ENCODE results near the gene STK11IP.
"Not testable (repeated sequence)": the region's sequence is repeated elsewhere in the genome, so short reads cannot be mapped to it uniquely, and the experiment has no call there.

Gene STK11IP

GRCh38 chr2:219634951-219635751 is 37.5 kb downstream of the STK11IP start:
- DNase-seq = no peak

- no peak for DNase-seq
Observed at GRCh38 chr2:219636144-219636915, 38.7 kb downstream of the STK11IP start.

DNA sequence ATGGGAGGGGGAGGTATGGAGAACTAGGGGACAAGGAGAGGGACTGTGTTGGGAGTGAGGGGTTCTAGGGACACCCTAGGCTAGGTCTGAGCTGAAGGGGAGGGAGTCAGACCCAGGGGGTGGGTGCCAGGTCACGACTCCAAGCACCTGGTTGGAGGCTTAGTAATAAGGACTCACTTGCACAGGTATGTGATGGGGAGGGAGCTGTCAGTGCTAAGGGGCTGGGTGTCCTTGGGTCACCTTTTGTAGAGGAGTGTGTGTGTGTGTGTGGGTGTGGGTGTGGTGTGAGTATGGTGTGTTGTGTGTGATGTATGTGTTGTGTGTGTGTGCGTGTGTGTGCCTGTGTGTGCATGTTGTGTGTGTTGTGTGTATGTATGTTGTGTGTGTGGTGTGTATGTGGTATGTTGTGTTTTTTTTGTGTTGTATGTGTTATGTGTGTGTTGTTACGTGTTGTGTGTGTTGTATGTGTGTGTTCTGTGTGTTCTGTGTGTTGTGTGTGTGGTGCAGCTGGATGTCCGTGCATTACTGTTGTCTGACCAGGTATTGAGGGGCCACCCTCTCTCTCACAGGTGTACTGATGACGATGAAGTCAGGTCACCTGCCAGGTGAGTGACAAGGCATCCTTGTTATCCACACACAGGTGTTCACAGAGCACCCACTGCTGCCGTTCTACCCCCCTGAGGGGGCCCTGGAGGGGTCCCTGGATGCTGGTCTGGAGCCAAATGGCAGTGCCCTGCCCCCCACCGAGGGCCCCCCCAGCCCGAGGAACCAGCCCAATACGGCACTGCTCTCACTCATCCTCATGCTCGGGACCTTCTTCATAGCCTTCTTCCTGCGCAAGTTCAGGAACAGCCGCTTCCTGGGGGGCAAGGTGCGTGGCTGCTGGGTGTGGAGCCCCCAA is 39.5 kb downstream of the STK11IP start:
- no peak for DNase-seq

DNA sequence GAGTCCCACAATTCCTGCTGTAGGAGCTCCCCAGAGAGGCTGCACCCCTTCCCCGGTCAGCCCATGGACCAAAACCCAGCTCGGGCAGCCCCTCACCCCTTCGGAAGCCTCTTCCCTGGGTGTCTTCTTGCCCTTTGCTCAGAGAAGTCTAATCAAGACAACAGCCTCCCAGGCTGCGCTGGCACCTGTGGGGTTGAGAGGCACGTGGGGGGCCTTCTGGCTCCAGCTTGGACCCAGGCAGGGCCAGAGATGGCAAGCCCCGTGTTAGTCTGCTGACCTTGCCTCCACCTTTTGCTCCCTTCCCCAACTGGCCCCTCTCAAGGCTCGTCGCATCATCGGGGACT is 40.2 kb downstream of the STK11IP start:
- DNase-seq = no peak

DNA sequence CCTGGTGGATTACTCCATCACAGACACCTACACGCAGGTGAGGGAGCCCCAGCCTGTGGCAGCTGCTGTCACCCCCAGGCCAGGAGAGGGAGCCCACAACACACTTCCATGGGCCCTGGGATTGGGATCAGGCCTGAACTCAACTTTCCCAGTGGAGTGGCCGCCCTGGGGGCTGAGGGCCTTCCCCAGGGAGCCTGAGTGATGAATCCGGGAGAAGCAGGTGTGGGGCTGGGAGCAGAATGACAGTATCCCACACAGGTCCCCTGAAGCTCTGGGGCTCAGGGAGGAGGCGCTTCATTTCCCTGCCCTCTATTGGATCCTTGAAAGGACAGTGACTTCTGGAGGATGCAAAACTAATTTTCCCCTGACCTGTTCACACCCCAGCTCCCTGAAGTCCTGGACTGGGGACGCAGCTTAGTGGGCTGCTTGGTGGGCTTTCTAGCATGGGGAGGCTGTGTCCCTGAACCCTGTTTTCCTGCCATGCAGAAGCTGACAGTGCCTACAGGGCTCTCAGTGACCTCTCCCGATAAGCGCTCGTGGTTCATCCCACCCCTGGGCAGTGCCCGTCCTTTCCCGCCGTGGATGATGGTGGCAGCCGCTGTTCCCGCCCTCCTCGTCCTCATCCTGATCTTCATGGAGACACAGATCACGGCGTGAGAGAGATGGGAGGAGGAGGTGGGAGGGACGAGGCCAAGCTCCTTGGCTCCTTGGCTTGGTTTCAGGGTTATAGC is 40.7 kb downstream of the STK11IP start:
- no peak for DNase-seq

DNA sequence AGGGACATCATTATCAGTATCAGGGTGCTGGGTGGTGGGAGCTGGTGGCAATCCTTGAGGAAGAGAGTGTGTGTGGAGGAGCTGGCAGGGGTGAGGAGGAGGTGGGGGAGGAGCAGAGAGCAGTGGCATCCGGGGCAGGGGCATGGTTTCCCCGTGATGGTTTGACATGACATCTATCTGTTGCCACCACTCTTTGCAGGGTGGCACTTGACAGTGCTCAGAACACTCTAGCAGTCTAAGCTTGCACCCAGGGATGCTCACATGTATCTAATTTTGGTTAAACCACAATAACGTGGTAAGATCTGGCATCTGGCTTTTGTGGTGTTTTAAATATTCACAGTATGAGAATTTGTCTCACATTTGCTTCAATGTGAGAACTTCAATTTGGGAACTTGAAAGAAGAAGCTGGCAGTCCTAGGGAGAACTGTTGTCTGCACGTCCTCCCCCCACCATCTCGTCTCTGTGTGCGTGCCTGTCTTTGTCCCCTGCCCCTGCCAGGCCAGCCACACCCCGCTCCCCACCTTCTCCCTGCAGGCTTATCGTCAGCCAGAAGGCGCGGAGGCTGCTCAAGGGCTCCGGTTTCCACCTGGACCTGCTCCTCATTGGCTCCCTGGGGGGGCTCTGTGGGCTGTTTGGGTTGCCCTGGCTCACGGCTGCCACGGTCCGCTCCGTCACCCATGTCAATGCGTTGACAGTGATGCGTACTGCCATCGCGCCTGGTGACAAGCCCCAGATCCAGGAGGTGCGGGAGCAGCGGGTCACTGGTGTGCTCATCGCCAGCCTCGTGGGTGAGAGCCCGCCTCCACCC is 41.5 kb downstream of the STK11IP start:
- no peak for DNase-seq

GRCh38 chr2:219641390-219642068 is 43.9 kb downstream of the STK11IP start:
- no peak for DNase-seq

DNA sequence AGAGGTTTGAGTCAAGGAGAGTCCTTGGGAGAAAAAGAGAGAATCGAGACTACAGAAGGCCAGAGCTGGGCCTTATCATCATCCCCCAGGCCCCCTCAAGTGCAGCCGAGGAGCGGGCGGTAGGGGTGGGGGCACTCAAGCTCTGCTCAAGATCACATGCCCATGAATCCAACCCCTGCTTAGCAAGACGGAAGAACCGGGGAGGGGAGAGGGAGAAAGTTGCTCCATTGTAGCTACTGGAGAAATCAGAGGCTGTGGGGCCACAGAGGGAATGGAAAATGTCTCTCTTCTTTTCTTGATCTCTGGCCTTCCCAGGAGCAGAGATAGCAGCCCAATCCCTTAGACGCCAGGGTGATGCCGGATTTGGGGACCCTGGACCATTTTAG is 44.4 kb downstream of the STK11IP start:
- no peak for DNase-seq

DNA sequence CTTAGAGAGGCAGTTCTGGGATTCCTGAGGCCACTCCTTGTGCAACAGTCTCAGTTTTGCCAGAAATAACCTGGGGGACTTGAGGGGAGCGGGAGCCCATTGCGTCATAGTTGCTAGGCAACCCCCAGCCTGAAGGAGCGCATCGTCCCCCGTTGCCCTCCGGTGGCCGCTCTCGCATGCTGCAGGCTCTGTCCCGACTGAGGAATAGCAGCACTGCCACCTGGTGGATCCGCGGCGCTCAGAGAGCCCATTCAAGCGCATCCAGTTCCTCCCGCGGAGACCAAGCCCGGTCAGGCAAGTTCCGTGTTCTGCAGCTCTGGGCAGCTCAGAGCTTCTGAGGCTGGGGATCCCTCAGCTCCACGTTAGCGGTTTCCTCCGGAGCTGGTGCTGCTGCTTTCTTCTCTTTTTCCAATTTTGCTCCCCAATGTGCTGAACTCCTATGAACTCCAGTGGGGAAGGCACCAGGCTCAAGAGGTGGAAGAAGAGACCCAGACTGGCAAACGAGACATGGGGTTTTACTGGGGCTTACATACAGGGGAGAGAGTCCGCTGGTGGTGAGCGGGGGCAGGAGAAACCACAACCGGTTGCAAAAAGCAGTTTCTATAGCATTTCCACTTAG is 44.9 kb downstream of the STK11IP start:
- peak; percentile 88 for DNase-seq

- DNase-seq = no peak
Observed at GRCh38 chr2:219643084-219643473, 45.4 kb downstream of the STK11IP start.

GRCh38 chr2:219643788-219644398 is 46.2 kb downstream of the STK11IP start:
- DNase-seq = no peak

DNA sequence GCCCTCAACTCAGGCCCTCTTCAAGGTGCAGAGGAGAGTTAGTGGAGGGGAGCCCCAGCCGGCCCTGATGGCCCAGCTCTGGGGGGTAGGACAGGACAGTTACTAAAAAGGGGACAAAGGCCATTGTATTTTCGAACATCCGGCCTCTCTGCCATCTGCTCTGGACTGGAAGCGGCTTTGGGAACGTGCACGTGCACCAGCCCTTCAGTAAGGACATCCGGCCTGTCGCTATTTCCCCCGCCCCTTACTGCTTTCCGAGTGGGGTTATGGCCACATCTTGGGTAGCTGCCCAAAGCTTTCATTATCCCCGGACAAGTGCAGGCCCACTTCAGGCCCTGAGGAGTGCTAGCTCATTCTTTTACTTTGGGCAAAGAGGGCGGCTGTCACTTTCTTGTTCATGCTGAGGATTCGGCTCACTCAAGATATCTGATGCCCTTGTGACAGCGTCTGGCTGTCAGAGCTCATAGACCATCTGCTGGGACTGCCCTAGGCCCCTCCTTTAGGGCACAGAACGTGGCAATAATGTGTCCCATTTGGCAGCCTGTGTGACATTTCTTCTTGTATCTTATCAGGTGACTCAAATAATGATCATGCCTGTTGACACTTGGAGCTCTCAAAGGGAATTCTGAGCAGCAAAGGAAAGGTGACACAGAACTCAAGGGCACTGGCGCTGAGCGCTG is 47.3 kb downstream of the STK11IP start:
- DNase-seq = no peak

- no peak for DNase-seq
Observed at GRCh38 chr2:219645631-219646527, 48.2 kb downstream of the STK11IP start.

GRCh38 chr2:219648176-219648575 is 50.5 kb downstream of the STK11IP start:
- no peak for DNase-seq

- no peak for DNase-seq
Observed at GRCh38 chr2:219648963-219649362, 51.3 kb downstream of the STK11IP start.

- no peak for DNase-seq
Observed at GRCh38 chr2:219650426-219651248, 53.0 kb downstream of the STK11IP start.

DNA sequence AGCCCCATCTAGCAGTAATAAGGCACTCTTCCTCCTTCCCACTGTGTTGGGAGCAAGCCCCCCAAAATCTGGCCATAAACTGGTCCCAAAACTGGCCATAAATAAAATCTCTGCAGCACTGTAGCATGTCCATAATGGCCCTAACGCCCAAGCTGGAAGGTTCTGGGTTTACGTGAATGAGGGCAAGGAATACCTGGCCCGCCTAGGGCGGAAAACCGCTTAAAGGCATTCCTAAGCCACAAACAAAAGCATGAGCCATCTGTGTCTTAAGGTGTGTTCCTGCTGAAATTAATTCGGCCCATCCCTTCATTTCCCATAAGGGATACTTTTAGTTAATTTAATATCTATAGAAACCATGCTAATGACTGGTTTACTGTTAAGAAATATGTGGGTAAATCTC is 54.0 kb downstream of the STK11IP start:
- DNase-seq = not testable (repeated sequence)

GRCh38 chr2:219656526-219656925 is 58.9 kb downstream of the STK11IP start:
- DNase-seq = no peak
